K562 (cell line): ENCODE measurements around the gene CHAD. TPM values are rescaled to one million over a fixed set of nuclear protein-coding genes. Genes with fewer than 3 reads are reported as not detected.

ENCODE experiments used
- ATAC-seq: fragments of 200-7000 bp; cut with Tn5 transposase; 3 replicates; pipeline ENCODE4 v1.9.1; 2020; ENCODE audit warnings: moderate library complexity
- Bru-seq: library from RNA; stranded (reverse); fragments of 400-500 nt; gene quantifications from one replicate; lab custom pipeline; 2021; lab: Mats Ljungman, UMichigan
- BruChase-seq, 2 experiments: library from RNA; stranded (reverse); fragments of 400-500 nt; gene quantifications; one replicate each; lab custom pipeline; 2021; lab: Mats Ljungman, UMichigan
- BruUV-seq: library from RNA; stranded (reverse); fragments of 400-500 nt; replicated peaks from 2 replicates; lab custom pipeline; 2021; lab: Mats Ljungman, UMichigan
- CTCF ChIA-PET: fragments of 300-600 bp; formaldehyde crosslinking; extraction: SDS; loops from one replicate; lab custom pipeline; 2021; ENCODE audit warnings: low intra/inter-chr PET ratio; lab: Yijun Ruan, JAX
- POLR2A ChIA-PET: fragments of 300-600, 350-650 bp; sonication (Branson Sonifier 250); formaldehyde crosslinking; extraction: SDS; loops from one replicate; lab custom pipeline; 2021; ENCODE audit warnings: antibody characterized with exemption, inconsistent platforms; lab: Yijun Ruan, JAX
- DNase-seq, 4 experiments: peaks; one replicate each; pipeline versions ENCODE4 v3.0.0 to v3.0.0-alpha.2; 2011 to 2018; ENCODE audit warnings: low spot score in 3 of 4, mixed read lengths in 3 of 4; ENCODE audit errors: extremely low read depth in 1 of 4
- FAIRE-seq: peaks from 2 replicates; lab custom pipeline; 2011; peaks lifted over from hg19 to GRCh38; lab: Jason Lieb, UNC
- H2AFZ ChIP-seq: 2 replicates; pipeline ENCODE4 v1.6.0; 2011; ENCODE audit warnings: low read depth, low read length, control low read depth, inconsistent platforms
- H3K27ac ChIP-seq: fragments of 200-600 bp; 3 replicates; pipeline ENCODE4 v1.8.0; 2011; ENCODE audit warnings: low read depth, mild to moderate bottlenecking, control low read depth, inconsistent platforms, low read length, moderate library complexity, mixed read lengths; ENCODE audit errors: extremely low read depth
- H3K27me3 ChIP-seq, 2 experiments: fragments of 300-600 bp in 1 of 2; 2 replicates in 1 of 2; 3 replicates in 1 of 2; pipeline versions ENCODE4 v1.6.0 to v1.8.0; 2011; ENCODE audit warnings: inconsistent platforms in 2 of 2, low read length in 2 of 2, mild to moderate bottlenecking in 1 of 2, mixed read lengths in 1 of 2, moderate library complexity in 1 of 2; ENCODE audit not compliant: control insufficient read depth in 2 of 2, insufficient read depth in 2 of 2
- H3K36me3 ChIP-seq: fragments of 300-600 bp; 3 replicates; pipeline ENCODE4 v1.8.0; 2011; ENCODE audit warnings: mild to moderate bottlenecking, low read length, inconsistent platforms; ENCODE audit not compliant: control insufficient read depth, insufficient read depth
- H3K4me1 ChIP-seq, 2 experiments: fragments of 200-600 bp in 1 of 2; replicated peaks in 1 of 2; 2 replicates in 1 of 2; 3 replicates in 1 of 2; pipeline versions ENCODE4 v1.5.1 to v1.8.0; 2011; ENCODE audit warnings: inconsistent platforms in 2 of 2, low read length in 2 of 2, mild to moderate bottlenecking in 1 of 2, mixed read lengths in 1 of 2, moderate library complexity in 1 of 2; ENCODE audit not compliant: control insufficient read depth in 2 of 2, insufficient read depth in 2 of 2
- H3K4me2 ChIP-seq: 2 replicates; pipeline ENCODE4 v1.6.1; 2011; ENCODE audit warnings: low read length, control low read depth, inconsistent platforms, mixed read lengths; ENCODE audit not compliant: insufficient read depth
- H3K4me3 ChIP-seq: fragments of 200-600 bp; sonication (generic), shearing (Covaris generic); 2 replicates; pipeline ENCODE4 v1.5.1; 2016; ENCODE audit warnings: control low read depth, inconsistent platforms
- H3K79me2 ChIP-seq: fragments of 200-600 bp; 3 replicates; pipeline ENCODE4 v1.8.0; 2011; ENCODE audit warnings: low read length, inconsistent platforms; ENCODE audit not compliant: control insufficient read depth, insufficient read depth
- H3K9ac ChIP-seq, 2 experiments: 2 replicates each; pipeline versions ENCODE4 v1.6.0 to v1.6.1; 2011; ENCODE audit warnings: low read depth in 2 of 2, low read length in 2 of 2, control low read depth in 1 of 2, inconsistent platforms in 1 of 2, mild to moderate bottlenecking in 1 of 2, mixed read lengths in 1 of 2; ENCODE audit not compliant: insufficient read depth in 1 of 2
- H3K9me1 ChIP-seq: one replicate; pipeline ENCODE4 v1.6.0; 2011; ENCODE audit warnings: inconsistent platforms, mild to moderate bottlenecking, low read length, moderate library complexity; ENCODE audit not compliant: control insufficient read depth, insufficient read depth
- H3K9me3 ChIP-seq: replicated peaks from 2 replicates; pipeline ENCODE4 v1.5.1; 2011; ENCODE audit warnings: low read depth, low read length, inconsistent platforms; ENCODE audit not compliant: control insufficient read depth, insufficient read depth
- H4K20me1 ChIP-seq: replicated peaks from 2 replicates; pipeline ENCODE4 v1.6.1; 2011; ENCODE audit warnings: low read length, inconsistent platforms, mixed read lengths; ENCODE audit not compliant: control insufficient read depth, insufficient read depth
- MITF ChIP-seq: IDR thresholded peaks from 2 replicates; pipeline ENCODE4 v1.6.1; 2014; ENCODE audit warnings: antibody characterized with exemption
- RBM22 ChIP-seq: fragments of 200-400 bp; formaldehyde crosslinking; IDR thresholded peaks from 2 replicates; pipeline ENCODE4 v1.6.1; 2018; ENCODE audit warnings: low read length, low read depth; ENCODE audit not compliant: poor library complexity, severe bottlenecking
- VEZF1 ChIP-seq: fragments of 200-800 bp; sonication (Bioruptor generic); IDR thresholded peaks from 2 replicates; pipeline ENCODE4 v1.6.1; 2017; ENCODE audit warnings: missing genetic modification characterization, missing compliant biosample characterization
- ZNF124 ChIP-seq: sonication (generic); formaldehyde crosslinking; IDR thresholded peaks from 2 replicates; pipeline ENCODE4 v1.8.1; 2022; ENCODE audit warnings: missing genetic modification reagents
- WGBS: fragments of 100-300 bp; shearing (Covaris generic); methylation state at CpG from one replicate; pipeline ENCODE4 v1.1.6; 2016; ENCODE audit warnings: low coverage, mixed read lengths; ENCODE audit not compliant: insufficient coverage; ENCODE audit errors: missing lambda C conversion rate; 5-methylcytosine and 5-hydroxymethylcytosine counted together
- in situ Hi-C: fragments of 300-500 bp; cut with MboI; formaldehyde crosslinking; loops from 4 replicates; pipeline ENCODE4 v1.15.0; 2018; ENCODE audit warnings: inconsistent platforms, mixed read lengths
- intact Hi-C: fragments of 100-400 bp; cut with micrococcal nuclease; formaldehyde crosslinking; loops from 2 replicates; pipeline ENCODE4 v1.14.2; 2022
- long read RNA-seq, 3 experiments: library from polyadenylated mRNA in 2 of 3; library from RNA in 1 of 3; unstranded in 2 of 3; stranded (forward) in 1 of 3; transcript quantifications; one replicate each; pipeline ENCODE4 v2.0.0, GENCODE V29; 2019 to 2022
- polyA minus RNA-seq, 3 experiments: library from RNA; depleted of rRNA, polyadenylated mRNA; stranded (reverse); fragments of >200 nt; gene quantifications; 2 replicates each; pipeline ENCODE4 v1.2.3, GENCODE V29; 2011
- polyA plus RNA-seq, 8 experiments: library from polyadenylated mRNA; depleted of rRNA in 4 of 8; stranded (reverse) in 5 of 8; unstranded in 3 of 8; fragments of >200 nt; fragmentation: Nextera tagmentation in 2 of 8; fragmentation: Illumina TruSeq in 1 of 8; extraction: Ambion mirVana in 2 of 8; extraction: Trizol in 1 of 8; gene quantifications; 2 replicates each; pipeline versions ENCODE4 v1.2.1 to v1.2.3, GENCODE V29; 2011 to 2014; ENCODE audit warnings: inconsistent platforms in 1 of 8, missing spikeins in 1 of 8
- total RNA-seq, 7 experiments: library from RNA; depleted of rRNA in 6 of 7; stranded (reverse); fragments of >200 nt in 6 of 7; fragmentation: Illumina TruSeq in 2 of 7; extraction: Trizol in 2 of 7; gene quantifications; 2 replicates each; pipeline versions ENCODE4 v1.2.1 to v1.2.3, GENCODE V29; 2011 to 2021; ENCODE audit warnings: low replicate concordance in 1 of 7

Gene CHAD
- total RNA-seq (2011; cell fraction: chromatin; rRNA removed; ENCODE audit: low replicate concordance): not detected in 2 replicates
- not detected in 2 replicates for total RNA-seq (2011; cell fraction: nucleolus; rRNA removed)
- total RNA-seq (2011; cell fraction: nucleoplasm; rRNA removed): not detected in 2 replicates
- total RNA-seq (2014; rRNA removed): not detected in 2 replicates
- total RNA-seq (2014; rRNA removed; fragmentation: Illumina TruSeq; extraction: Trizol): not detected in 2 replicates
- total RNA-seq (2015; rRNA removed; fragmentation: Illumina TruSeq; extraction: Trizol): not detected in 2 replicates
- not detected in 2 replicates for total RNA-seq (2021)
- polyA plus RNA-seq (2011; rRNA removed): not detected in 2 replicates
- polyA plus RNA-seq (2011; cell fraction: cytosol; rRNA removed): not detected in 2 replicates
- polyA plus RNA-seq (2011; cell fraction: nucleus; rRNA removed): not detected in 2 replicates
- 0.12 and 0.15 TPM in 2 replicates for polyA plus RNA-seq (2012)
- polyA plus RNA-seq (2014; fragmentation: Illumina TruSeq; extraction: Trizol): not detected in 2 replicates
- polyA plus RNA-seq (2014; fragmentation: Nextera tagmentation; extraction: Ambion mirVana): not detected
- not detected in 2 replicates for polyA plus RNA-seq (2014; rRNA removed)
- not detected in 2 replicates for polyA minus RNA-seq (2011; rRNA and poly(A)+ RNA removed)
- polyA minus RNA-seq (2011; cell fraction: cytosol; rRNA and poly(A)+ RNA removed): not detected in 2 replicates
- polyA minus RNA-seq (2011; cell fraction: nucleus; rRNA and poly(A)+ RNA removed): not detected in 2 replicates
- Bru-seq, nascent RNA: not detected
- BruChase-seq, experiment 1, labeled RNA remaining after a 2-hour chase: not detected
- not detected for BruChase-seq, experiment 2, labeled RNA remaining after a 6-hour chase
- long read RNA-seq, experiment 1: 0 reads
- long read RNA-seq, experiment 2: 0 reads
- long read RNA-seq, experiment 3: 0 reads

- 43% methylated on average over 39 of the region's 71 CpGs for WGBS
- no peak within 1 kb of the TSS for H2AFZ ChIP-seq
- CTCF ChIA-PET: no interaction called here
- no peak within 1 kb of the TSS for H3K4me3 ChIP-seq
- peaks cover 22 to 77% of the 10 kb centered on the region in 2 experiments; a peak in 4 of 5 replicates for H3K27me3 ChIP-seq
- no peaks in the 10 kb centered on the region for H3K36me3 ChIP-seq
- ATAC-seq (peak; percentile 57), DNase-seq (peak in 3 of 4 experiments; percentile 39 to 68 (median 63)), FAIRE-seq (no peak)
- POLR2A ChIA-PET: interaction anchor here (0.5 to 0.7 kb wide), 2 partner anchors 17 to 195 kb away, joined by 3 read pairs; no protein-coding TSS in a partner anchor
- H3K4me1 ChIP-seq: peaks cover 0 to 25% of the 10 kb centered on the region in 2 experiments; a peak in 2 of 5 replicates
- H3K79me2 ChIP-seq: no peaks in the 10 kb centered on the region
- BruUV-seq: no TSS peak
- intact Hi-C loops: no loop called here
- H3K9me1 ChIP-seq: no peaks in the 10 kb centered on the region
- H3K4me2 ChIP-seq: no peak within 1 kb of the TSS
- in situ Hi-C loops: no loop called here
- no peak within 1 kb of the TSS for H3K27ac ChIP-seq
- peaks cover 12% of the 10 kb centered on the region for H4K20me1 ChIP-seq
- H3K9ac ChIP-seq: peak within 1 kb of the TSS in 1 of 2 experiments; percentile 13; a peak in 1 of 4 replicates
- TF ChIP-seq ZNF124 (CRISPR knock-in tag) (0 out of 2 replicates have a peak, but pooled peaks have one; percentile 37), MITF (no peak), RBM22 (no peak), VEZF1 (CRISPR knock-in tag) (peak; percentile 25; the same call in 1 of the 2 replicates)
- H3K9me3 ChIP-seq: no peaks in the 10 kb centered on the region
Measured at GRCh38 chr17:50468304-50469207, at the start of gene CHAD. Gene CHAD (minus strand): TSS chr17:50468880. CDS start chr17:50468813, 67 bp downstream.
